HG03558 (cell line): Measurements from ENCODE around the gene SLC10A6.

Experiments used
- ATAC-seq: cut with Tn5 transposase; IDR thresholded peaks from one replicate; pipeline ENCODE4 v1.9.1; 2021; ENCODE audit warnings: moderate number of reproducible peaks; ENCODE audit not compliant: unreplicated experiment; ENCODE audit errors: extremely low read depth

Gene SLC10A6

GRCh38 chr4:86809809-86810208 is 39.4 kb downstream of the SLC10A6 start:
- no peak for ATAC-seq

- ATAC-seq, result no peak
Measured at GRCh38 chr4:86791126-86791525, 58.1 kb downstream of the SLC10A6 start.

GRCh38 chr4:86788826-86789225 is 60.4 kb downstream of the SLC10A6 start:
- no peak for ATAC-seq

- no peak for ATAC-seq
Measured at GRCh38 chr4:86778175-86778574, 71.0 kb downstream of the SLC10A6 start.

- ATAC-seq, result no peak
Measured at GRCh38 chr4:86775061-86775460, 74.1 kb downstream of the SLC10A6 start.
